T-helper 17 cell (primary cell): ENCODE measurements around the gene RTN4R. TPM values are rescaled to one million over a fixed set of nuclear protein-coding genes. Genes with fewer than 3 reads are reported as not detected.
"Not testable (repeated sequence)": the region's sequence is repeated elsewhere in the genome, so short reads cannot be mapped to it uniquely, and the experiment has no call there.

Experiments
- ATAC-seq: fragments of 150-1000 bp; cut with Tn5 transposase; 2 replicates; pipeline ENCODE4 v1.10.0; 2021; ENCODE audit warnings: mild to moderate bottlenecking, moderate library complexity
- DNase-seq, 3 donors: peaks; one replicate each; pipeline versions ENCODE4 v3.0.0 to v3.0.0-alpha.2; 2020 to 2021
- H3K9me3 ChIP-seq: one replicate; pipeline ENCODE4 v1.7.0; 2013; ENCODE audit warnings: low read length, mild to moderate bottlenecking; ENCODE audit not compliant: control insufficient read depth, poor library complexity, severe bottlenecking
- H3K27ac Mint-ChIP-seq: one replicate; pipeline ENCODE4 v1.8.0; 2022; ENCODE audit warnings: mild to moderate bottlenecking, moderate library complexity, mixed read lengths
- H3K27me3 Mint-ChIP-seq: one replicate; pipeline ENCODE4 v1.8.0; 2022; ENCODE audit warnings: mixed read lengths
- H3K36me3 Mint-ChIP-seq: one replicate; pipeline ENCODE4 v1.8.0; 2022; ENCODE audit warnings: low read depth, mixed read lengths
- H3K4me1 Mint-ChIP-seq: one replicate; pipeline ENCODE4 v1.8.0; 2022; ENCODE audit warnings: mild to moderate bottlenecking, mixed read lengths
- H3K4me3 Mint-ChIP-seq: one replicate; pipeline ENCODE4 v1.8.0; 2022; ENCODE audit warnings: mild to moderate bottlenecking, moderate library complexity, mixed read lengths
- total RNA-seq, 4 donors: library from RNA in 2 of 4; stranded (reverse) in 2 of 4; gene quantifications; one replicate each; pipeline ENCODE4 v1.2.3 and lab custom pipeline; 2022 to 2026

Gene RTN4R
- total RNA-seq, 2 donors from 2014 or later: 0.68 to 2.1 TPM

DNA sequence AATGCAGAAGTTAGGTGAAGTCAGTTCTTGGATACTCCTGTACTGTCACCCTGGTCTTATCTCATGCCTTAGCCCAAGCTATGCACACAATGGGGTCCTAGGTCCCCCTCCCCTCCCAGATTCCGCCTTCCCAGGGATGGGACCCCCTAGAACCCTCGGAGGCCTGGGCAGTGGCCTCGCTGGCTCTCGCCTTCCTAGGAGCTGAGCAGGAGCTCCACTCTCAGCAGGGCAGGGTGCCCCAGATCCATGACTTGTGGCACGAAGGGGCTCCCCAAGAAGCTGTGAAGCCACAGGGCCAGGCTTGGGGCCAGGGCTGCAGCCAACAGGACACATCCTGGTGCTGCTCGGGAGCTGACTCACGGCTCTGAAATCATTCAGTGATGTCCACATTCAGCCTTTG lies 42.1 kb upstream of the RTN4R start:
- not testable (repeated sequence) for H3K9me3 ChIP-seq, H3K36me3 Mint-ChIP-seq, H3K4me3 Mint-ChIP-seq, DNase-seq, H3K4me1 Mint-ChIP-seq, ATAC-seq, H3K27me3 Mint-ChIP-seq, H3K27ac Mint-ChIP-seq

DNA sequence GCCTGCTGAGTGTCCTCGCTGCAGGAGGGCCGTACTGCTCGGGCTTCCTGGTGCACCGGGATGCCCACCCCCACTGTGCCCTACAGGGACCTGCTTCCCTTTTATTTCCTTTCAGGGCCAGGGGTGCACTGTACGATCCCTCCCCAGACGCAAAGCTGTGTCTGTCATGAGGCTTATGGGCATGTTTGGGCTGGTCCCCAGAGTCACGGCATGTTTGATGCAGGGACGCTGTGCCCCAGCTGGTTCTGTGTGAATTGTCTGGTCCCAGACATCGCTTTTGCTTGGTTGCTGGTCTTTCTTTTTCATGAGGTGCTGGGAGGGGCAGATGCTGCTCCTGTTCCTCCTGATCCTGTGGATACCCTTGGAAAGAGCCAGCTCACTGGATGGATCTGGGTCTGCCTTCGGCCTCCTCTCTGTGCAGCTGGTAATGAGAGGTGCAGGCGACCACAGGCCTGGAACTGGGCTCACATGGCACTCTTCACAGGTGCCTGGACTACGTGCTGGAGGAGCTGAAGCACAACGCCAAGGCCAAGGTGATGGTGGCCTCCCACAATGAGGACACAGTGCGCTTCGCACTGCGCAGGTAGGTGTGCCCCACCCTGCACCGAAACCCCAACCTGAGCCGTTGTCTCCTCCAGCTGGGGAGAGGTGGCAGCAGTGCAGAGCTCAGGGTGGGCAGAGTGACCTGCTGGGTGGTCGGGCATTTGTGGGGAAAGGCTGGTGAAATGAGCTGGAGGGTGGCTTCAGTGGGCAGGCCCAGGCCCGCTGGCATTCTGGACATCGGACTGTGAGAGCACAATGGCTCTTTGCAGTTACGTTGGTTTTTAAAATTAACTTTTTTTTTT lies 40.9 kb upstream of the RTN4R start:
- not testable (repeated sequence) for H3K36me3 Mint-ChIP-seq, H3K4me1 Mint-ChIP-seq, H3K4me3 Mint-ChIP-seq, ATAC-seq, H3K9me3 ChIP-seq, H3K27ac Mint-ChIP-seq, H3K27me3 Mint-ChIP-seq
- peak in 1 of 3 donors; percentile 1 for DNase-seq

DNA sequence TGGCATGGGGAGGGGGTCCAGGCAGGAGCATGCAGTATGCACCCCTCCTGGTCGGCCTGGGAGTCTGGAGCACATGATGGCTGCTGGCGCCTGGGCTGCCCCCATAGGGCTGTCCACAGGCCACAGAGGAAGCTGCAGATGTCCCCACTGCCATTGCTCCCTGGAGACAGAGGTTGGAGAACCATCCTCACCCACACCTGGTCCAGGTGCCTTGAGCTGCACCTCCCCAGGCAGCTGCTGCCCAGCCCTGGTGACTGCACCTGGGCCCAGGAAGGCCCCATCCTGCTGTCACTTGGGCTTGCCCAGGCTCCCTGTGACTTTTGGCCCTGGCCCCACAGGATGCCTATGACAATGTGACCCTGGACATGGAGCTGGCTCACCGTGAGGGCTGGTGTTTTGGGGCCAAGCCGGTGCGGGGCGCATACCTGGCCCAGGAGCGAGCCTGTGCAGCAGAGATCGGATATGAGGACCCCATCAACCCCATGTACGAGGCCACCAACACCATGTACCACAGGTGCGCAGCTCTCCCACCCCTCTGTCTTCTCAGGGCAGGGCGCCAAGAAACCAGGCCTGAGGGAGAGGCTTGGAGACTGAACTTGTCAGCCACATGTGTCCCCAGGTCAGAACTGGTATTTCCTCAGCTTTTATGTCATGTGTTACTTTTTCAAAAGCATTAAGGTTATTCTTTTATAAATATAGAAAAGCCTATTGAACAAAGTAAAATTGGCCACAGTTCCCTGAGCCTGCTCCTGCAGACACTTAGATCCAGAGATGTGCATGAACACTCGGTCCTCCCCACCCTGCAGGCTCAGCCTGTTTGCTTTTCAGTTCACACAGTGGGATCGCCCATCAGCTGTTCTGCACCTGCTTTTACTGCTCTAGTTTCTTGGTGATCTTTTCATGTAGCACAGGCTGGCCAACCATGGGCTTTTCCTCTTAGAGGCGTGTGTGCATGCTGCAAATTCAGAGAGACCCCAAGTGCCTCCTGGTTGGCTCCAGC lies 39.6 kb upstream of the RTN4R start:
- not testable (repeated sequence) for H3K36me3 Mint-ChIP-seq, H3K9me3 ChIP-seq, ATAC-seq, H3K4me3 Mint-ChIP-seq, H3K27ac Mint-ChIP-seq, H3K4me1 Mint-ChIP-seq, H3K27me3 Mint-ChIP-seq
- peak in 1 of 3 donors; percentile 1 for DNase-seq

- not testable (repeated sequence) for H3K27me3 Mint-ChIP-seq, H3K36me3 Mint-ChIP-seq, ATAC-seq, H3K4me1 Mint-ChIP-seq, H3K4me3 Mint-ChIP-seq, H3K9me3 ChIP-seq, H3K27ac Mint-ChIP-seq
- DNase-seq: peak in 1 of 3 donors; percentile 4
Measured at GRCh38 chr22:20306646-20307447, 38.7 kb upstream of the RTN4R start.

DNA sequence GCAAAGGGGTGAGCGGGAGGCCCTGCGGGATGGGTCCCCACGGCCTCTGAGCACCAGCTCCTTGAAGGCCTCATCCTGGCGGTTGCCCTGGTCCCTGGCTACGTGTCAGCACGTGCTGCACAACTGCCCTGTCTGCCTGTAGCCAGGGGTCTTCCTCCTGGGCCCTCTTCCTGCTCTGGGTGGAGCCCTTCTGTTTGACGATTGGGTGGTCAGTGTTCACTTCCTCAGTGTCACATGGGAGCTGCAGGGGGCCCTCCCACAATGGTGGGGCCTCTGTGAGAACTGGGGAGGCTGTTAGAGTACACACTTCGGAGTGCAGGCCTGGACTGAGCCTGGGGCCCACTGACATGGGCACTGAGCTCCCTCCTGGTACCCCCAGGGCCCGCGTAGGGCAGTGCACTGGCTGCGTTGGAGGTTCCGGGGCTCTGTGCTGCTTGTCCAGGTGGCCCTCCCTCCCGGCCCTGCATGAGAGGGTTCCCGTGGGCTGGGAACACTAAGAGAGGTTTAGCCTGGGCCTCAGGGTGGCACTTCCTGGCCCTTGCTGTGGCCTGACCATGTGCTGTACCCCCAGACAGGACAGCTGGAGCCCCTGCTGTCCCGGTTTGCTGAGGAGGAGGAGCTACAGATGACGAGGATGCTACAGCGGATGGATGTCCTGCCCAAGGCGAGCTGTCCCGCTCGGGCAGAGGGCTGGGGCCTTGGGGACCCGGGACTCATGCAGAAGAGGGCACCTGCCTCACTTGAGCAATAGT lies 38.0 kb upstream of the RTN4R start:
- ATAC-seq (no peak), DNase-seq (peak in 1 of 3 donors; percentile 3)
- H3K9me3 ChIP-seq: no peaks in the 10 kb centered on the region
- no peaks in the 10 kb centered on the region for H3K27me3 Mint-ChIP-seq
- H3K36me3 Mint-ChIP-seq: no peaks in the 10 kb centered on the region
- H3K4me3 Mint-ChIP-seq: no peak overlapping the region
- H3K4me1 Mint-ChIP-seq: no peaks in the 10 kb centered on the region
- H3K27ac Mint-ChIP-seq: no peak overlapping the region

GRCh38 chr22:20305230-20305893 lies 37.2 kb upstream of the RTN4R start:
- H3K4me1 Mint-ChIP-seq, H3K27ac Mint-ChIP-seq, ATAC-seq, H3K4me3 Mint-ChIP-seq, DNase-seq, H3K27me3 Mint-ChIP-seq, H3K9me3 ChIP-seq, H3K36me3 Mint-ChIP-seq: not testable (repeated sequence)

- Mint-ChIP-seq H3K4me3 (no peak overlapping the region), H3K4me1 (no peaks in the 10 kb centered on the region), H3K27me3 (no peaks in the 10 kb centered on the region), H3K36me3 (no peaks in the 10 kb centered on the region), H3K27ac (no peak overlapping the region)
- no peak for DNase-seq
- no peaks in the 10 kb centered on the region for H3K9me3 ChIP-seq
- no peak for ATAC-seq
Measured at GRCh38 chr22:20304646-20305045, 36.5 kb upstream of the RTN4R start.

DNA sequence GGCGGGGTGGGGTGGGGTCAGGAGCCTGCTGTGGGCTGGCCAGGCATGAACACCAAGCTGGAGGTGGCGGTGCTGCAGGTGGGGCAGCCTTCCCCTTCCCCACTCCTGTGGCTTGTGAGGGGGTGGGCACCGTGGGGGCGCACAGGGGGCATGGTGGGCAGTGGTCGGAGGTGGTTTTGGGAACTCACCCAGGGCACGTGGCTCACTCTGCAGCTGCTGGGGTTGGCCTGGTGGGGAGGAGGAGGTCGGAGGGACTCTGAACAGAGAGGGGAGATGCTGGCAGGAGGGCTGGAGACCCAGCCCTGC lies 35.1 kb upstream of the RTN4R start:
- not testable (repeated sequence) for ATAC-seq, DNase-seq, H3K36me3 Mint-ChIP-seq, H3K4me3 Mint-ChIP-seq, H3K27ac Mint-ChIP-seq, H3K27me3 Mint-ChIP-seq, H3K9me3 ChIP-seq, H3K4me1 Mint-ChIP-seq

GRCh38 chr22:20302438-20303228 lies 34.5 kb upstream of the RTN4R start:
- no peak for ATAC-seq
- no peak overlapping the region for H3K27ac Mint-ChIP-seq

DNA sequence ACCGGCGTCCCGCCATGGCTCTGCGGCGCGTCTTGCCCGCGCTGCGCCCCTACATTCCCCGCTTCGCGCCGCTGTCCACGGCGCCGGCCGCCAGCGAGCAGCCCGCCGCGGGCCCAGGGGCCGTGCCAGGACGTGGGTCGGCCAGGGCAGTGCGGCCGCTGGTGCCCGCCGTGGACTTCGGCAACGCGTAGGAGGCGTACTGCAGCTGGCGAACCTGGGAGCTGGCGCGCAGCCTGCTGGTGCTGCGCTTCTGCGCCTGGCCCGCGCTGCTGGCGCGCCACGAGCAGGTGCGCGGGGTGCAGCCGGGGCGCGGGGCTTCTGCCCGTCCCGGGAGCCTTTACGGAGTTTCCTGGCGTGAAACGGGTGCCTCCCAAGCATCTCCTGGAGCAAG lies 31.6 kb upstream of the RTN4R start:
- peak overlapping the region; percentile 83 for H3K4me3 Mint-ChIP-seq
- peak; percentile 59 for ATAC-seq

More at GRCh38 chr22:20302438-20303228, 34.5 kb upstream of the RTN4R start:
- Mint-ChIP-seq H3K4me1 (peaks cover 3% of the 10 kb centered on the region), H3K4me3 (peak overlapping the region; percentile 62), H3K36me3 (no peaks in the 10 kb centered on the region), H3K27me3 (no peaks in the 10 kb centered on the region)
- H3K9me3 ChIP-seq: no peaks in the 10 kb centered on the region
- no peak for DNase-seq

GRCh38 chr22:20298803-20299745 lies 31.0 kb upstream of the RTN4R start:
- no peaks in the 10 kb centered on the region for H3K27me3 Mint-ChIP-seq
- peaks cover 3% of the 10 kb centered on the region for H3K4me1 Mint-ChIP-seq
- no peak overlapping the region for H3K27ac Mint-ChIP-seq
- no peaks in the 10 kb centered on the region for H3K9me3 ChIP-seq
- ATAC-seq (peak; percentile 93), DNase-seq (peak; percentile 85 to 89 (median 89))
- H3K4me3 Mint-ChIP-seq: peak overlapping the region; percentile 83
- no peaks in the 10 kb centered on the region for H3K36me3 Mint-ChIP-seq

More for the DNA sequence above, 31.6 kb upstream of the RTN4R start:
- Mint-ChIP-seq H3K27ac (no peak overlapping the region), H3K4me1 (peaks cover 3% of the 10 kb centered on the region), H3K36me3 (no peaks in the 10 kb centered on the region), H3K27me3 (no peaks in the 10 kb centered on the region)
- no peaks in the 10 kb centered on the region for H3K9me3 ChIP-seq
- DNase-seq: peak in 1 of 3 donors; percentile 41
